Mesodermal cell (in vitro differentiated cells): ENCODE results near the gene CLEC2L.

Experiments used
- H3K27ac ChIP-seq: 2 replicates; pipeline ENCODE4 v1.7.0; 2013; ENCODE audit warnings: mild to moderate bottlenecking, low read depth, low read length, moderate library complexity; ENCODE audit not compliant: severe bottlenecking
- H3K36me3 ChIP-seq: 2 replicates; pipeline ENCODE4 v1.7.1; 2013; ENCODE audit warnings: mild to moderate bottlenecking, low read length, moderate library complexity; ENCODE audit not compliant: control insufficient read depth, insufficient read depth
- H3K4me1 ChIP-seq: one replicate; pipeline ENCODE4 v1.7.1; 2013; ENCODE audit warnings: mild to moderate bottlenecking, low read length; ENCODE audit not compliant: insufficient read depth, control insufficient read depth, poor library complexity, severe bottlenecking
- H3K4me3 ChIP-seq: 2 replicates; pipeline ENCODE4 v1.7.0; 2013; ENCODE audit warnings: low read length, control low read depth, mild to moderate bottlenecking; ENCODE audit not compliant: insufficient read depth, poor library complexity, severe bottlenecking; ENCODE audit errors: extremely low read depth
- H3K9me3 ChIP-seq: 2 replicates; pipeline ENCODE4 v1.7.1; 2013; ENCODE audit warnings: mild to moderate bottlenecking, low read length, moderate library complexity; ENCODE audit not compliant: control insufficient read depth
- WGBS, 2 experiments: methylation state at CpG; one replicate each; pipeline ENCODE4 v1.1.5; 2013; ENCODE audit warnings: missing lambda C conversion rate in 2 of 2; ENCODE audit not compliant: insufficient coverage in 2 of 2; 5-methylcytosine and 5-hydroxymethylcytosine counted together

CLEC2L gene

DNA sequence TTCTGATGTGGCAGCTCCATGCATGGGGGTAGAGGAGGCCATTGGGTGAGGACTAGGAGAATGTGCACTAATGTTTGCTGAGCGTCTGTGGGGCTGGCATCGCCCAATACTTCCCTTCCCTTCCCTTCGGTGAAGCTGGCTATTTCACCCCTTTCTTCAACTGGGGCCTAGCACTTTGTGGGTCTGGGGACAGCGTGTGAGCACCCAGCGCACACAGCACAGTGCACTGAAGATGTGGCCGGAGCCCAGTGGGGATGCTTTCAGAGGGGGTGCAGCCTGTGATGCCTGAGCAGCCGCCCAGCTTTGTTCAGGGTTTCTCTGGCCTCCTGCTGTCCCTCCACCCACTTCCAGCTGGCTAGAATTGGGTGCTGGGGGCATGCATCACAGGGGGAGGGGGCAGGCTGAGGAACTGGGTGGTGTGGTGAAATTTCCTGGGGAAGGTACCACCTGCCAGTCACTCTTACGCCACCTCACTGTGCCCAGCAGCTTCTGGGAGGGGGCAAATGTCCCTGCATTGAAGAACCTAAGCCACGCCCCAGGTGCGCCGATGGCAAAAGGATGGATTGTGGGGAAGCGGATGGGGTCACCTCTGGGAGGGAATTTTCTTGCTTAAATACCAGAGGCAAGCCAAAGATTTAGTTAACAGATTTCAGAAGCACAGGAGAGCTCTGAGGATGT is 45.5 kb downstream of the CLEC2L start:
- Histone ChIP-seq H3K4me1 (peaks cover 4% of the 10 kb centered on the region), H3K36me3 (peaks cover 24% of the 10 kb centered on the region), H3K4me3 (no peak overlapping the region), H3K27ac (no peak overlapping the region), H3K9me3 (no peaks in the 10 kb centered on the region)
- WGBS, 2 experiments: 90 to 100% methylated on average over 5 to 12 of the region's 12 CpGs

- no peak overlapping the region for H3K27ac ChIP-seq
- WGBS, 2 experiments: 77 to 94% methylated on average over 7 of the region's 8 CpGs
- peaks cover 4% of the 10 kb centered on the region for H3K4me1 ChIP-seq
- no peak overlapping the region for H3K4me3 ChIP-seq
- H3K9me3 ChIP-seq: no peaks in the 10 kb centered on the region
- H3K36me3 ChIP-seq: peaks cover 36% of the 10 kb centered on the region
Measured at GRCh38 chr7:139570119-139570518, 46.6 kb downstream of the CLEC2L start.

DNA sequence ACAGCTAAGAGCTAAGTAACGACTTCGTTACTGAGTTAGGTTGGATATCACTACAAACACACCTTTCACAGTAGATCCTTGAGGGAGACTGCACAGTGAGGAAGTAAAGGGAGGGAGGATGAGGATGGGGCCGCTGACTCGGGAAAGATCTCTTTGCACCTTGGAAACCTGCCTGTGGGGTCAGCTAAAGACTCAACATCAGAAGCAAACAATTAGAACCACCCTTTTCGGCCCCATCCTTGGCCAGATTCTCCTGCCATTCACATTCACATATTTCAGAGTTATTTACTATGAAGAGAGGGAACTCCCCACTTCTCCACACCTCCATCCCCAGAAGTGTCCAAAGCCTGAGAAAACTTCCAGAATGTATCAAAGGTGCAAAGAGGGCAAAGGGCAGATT is 47.1 kb downstream of the CLEC2L start:
- WGBS, 2 experiments: no CpG with 5 or more reads among the region's 5 CpGs
- Histone ChIP-seq H3K9me3 (no peaks in the 10 kb centered on the region), H3K36me3 (peaks cover 41% of the 10 kb centered on the region), H3K27ac (no peak overlapping the region), H3K4me1 (peaks cover 4% of the 10 kb centered on the region), H3K4me3 (no peak overlapping the region)

DNA sequence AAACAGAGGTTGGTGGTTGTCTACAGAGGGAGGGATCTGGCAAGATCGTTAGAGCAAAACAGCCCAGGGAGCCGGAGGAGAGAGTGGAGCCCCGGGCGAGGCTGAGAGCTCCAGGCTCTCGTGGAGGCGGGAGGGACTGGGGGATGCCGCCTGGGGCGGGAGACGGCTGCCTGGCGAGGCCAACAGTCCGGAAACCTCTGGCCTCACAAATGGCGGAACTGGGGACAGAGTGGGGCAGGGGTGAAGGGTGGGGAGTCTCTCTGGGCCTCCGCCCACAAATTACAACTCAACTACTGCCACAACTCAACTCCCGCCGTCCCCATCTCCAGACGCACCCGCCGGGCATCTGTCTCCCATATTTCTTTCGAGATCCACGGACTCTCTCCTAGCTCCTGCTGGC is 47.7 kb downstream of the CLEC2L start:
- Histone ChIP-seq H3K4me3 (no peak overlapping the region), H3K27ac (no peak overlapping the region), H3K36me3 (peaks cover 41% of the 10 kb centered on the region), H3K9me3 (no peaks in the 10 kb centered on the region), H3K4me1 (peaks cover 4% of the 10 kb centered on the region)
- 92 to 94% methylated on average over 9 to 14 of the region's 20 CpGs for WGBS, 2 experiments

GRCh38 chr7:139571651-139572050 is 48.2 kb downstream of the CLEC2L start:
- Histone ChIP-seq H3K36me3 (peaks cover 41% of the 10 kb centered on the region), H3K4me1 (peaks cover 4% of the 10 kb centered on the region), H3K27ac (no peak overlapping the region), H3K9me3 (no peaks in the 10 kb centered on the region), H3K4me3 (no peak overlapping the region)
- WGBS, 2 experiments: 95 to 98% methylated on average over 19 to 20 of the region's 20 CpGs

- Histone ChIP-seq H3K4me3 (no peak overlapping the region), H3K36me3 (peaks cover 41% of the 10 kb centered on the region), H3K4me1 (peaks cover 1% of the 10 kb centered on the region), H3K27ac (no peak overlapping the region), H3K9me3 (no peaks in the 10 kb centered on the region)
- WGBS, 2 experiments: 96 to 100% methylated on average over 6 to 11 of the region's 15 CpGs
Measured at GRCh38 chr7:139572071-139572470, 48.6 kb downstream of the CLEC2L start.

DNA sequence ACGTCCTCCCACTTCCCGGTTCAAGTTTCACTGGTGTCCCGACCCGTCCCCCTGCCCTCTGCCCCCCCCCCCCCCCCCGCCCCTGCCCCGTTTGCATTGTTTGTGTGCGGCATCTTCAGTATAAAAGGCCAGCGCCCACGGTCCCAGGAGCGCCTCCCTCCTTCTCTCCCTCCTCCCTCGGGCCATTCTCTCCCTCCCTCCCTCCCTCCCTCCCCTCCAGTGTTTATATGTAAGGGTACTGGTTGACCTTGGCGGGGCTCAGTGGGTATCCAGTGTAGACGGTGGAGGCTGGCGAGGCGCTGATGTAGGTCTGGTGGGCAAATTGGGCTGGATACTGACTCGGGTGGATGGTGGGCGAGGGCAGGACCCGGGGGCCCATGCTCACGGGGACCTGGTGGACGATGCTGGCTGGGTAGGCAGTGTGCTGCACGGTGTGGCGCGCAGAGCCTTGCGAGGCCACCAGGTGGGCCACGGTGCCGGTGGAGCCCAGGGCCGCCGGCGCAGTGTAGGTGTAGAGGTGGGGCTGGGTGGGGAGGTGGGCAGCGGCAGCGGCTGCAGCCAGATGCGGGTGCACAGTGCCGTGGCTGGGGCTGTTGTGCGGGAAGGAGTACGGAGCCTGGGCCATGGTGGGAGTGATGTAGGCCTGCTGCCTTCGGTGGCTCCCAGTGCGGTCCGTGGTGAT is 49.4 kb downstream of the CLEC2L start:
- WGBS, 2 experiments: 94 to 98% methylated on average over 24 to 25 of the region's 38 CpGs
- Histone ChIP-seq H3K36me3 (peaks cover 44% of the 10 kb centered on the region), H3K9me3 (no peaks in the 10 kb centered on the region)

DNA sequence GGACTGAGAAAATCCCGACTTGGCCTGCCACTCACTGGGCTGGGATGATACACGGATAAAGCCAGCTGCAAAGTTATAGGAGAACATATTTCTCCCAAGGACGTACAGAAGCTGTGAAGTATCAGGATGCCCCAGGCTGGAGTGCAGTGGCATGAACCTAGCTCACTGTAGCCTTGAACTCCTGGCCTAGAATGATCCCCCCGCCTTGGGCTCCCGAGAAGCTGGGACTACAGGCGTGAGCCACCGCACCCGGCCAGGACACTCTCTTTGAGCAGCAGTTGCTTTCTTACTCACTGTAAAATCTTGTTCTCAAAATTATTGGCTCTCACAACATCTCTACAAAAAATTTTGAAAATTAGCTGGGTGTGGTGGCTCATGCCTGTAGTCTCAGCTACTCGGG is 50.4 kb downstream of the CLEC2L start:
- Histone ChIP-seq H3K9me3 (no peaks in the 10 kb centered on the region), H3K27ac (no peak overlapping the region), H3K36me3 (peaks cover 44% of the 10 kb centered on the region), H3K4me3 (no peak overlapping the region), H3K4me1 (no peaks in the 10 kb centered on the region)
- 87 to 90% methylated on average over 8 to 9 of the region's 9 CpGs for WGBS, 2 experiments

More for the DNA sequence above, 49.4 kb downstream of the CLEC2L start:
- Histone ChIP-seq H3K27ac (no peak overlapping the region), H3K4me1 (no peaks in the 10 kb centered on the region), H3K4me3 (no peak overlapping the region)

- peaks cover 40% of the 10 kb centered on the region for H3K36me3 ChIP-seq
- WGBS, 2 experiments: 92 to 94% methylated on average over 9 to 16 of the region's 16 CpGs
- no peak overlapping the region for H3K4me3 ChIP-seq
- no peak overlapping the region for H3K27ac ChIP-seq
- H3K4me1 ChIP-seq: no peaks in the 10 kb centered on the region
- H3K9me3 ChIP-seq: no peaks in the 10 kb centered on the region
Measured at GRCh38 chr7:139574618-139575337, 51.3 kb downstream of the CLEC2L start.

DNA sequence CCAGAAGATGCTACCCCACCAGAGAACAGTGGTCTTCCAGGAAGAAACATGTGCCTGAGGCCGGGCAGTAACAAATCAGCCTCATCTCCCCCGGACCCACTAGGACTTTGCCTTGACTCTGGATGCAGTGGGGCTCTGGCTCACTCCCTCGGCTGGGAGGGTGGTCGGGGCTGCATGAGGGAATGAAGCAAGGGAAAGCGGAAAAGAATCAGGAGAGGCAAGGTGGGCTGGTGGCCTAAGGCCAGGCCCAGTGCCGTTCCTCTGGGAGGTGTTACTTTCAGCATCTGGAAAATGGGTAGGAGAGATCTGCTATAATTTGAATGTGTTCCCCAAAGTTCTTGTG is 51.8 kb downstream of the CLEC2L start:
- Histone ChIP-seq H3K4me1 (no peaks in the 10 kb centered on the region), H3K4me3 (no peak overlapping the region), H3K27ac (no peak overlapping the region), H3K36me3 (peaks cover 42% of the 10 kb centered on the region), H3K9me3 (no peaks in the 10 kb centered on the region)
- WGBS, 2 experiments: 93 to 96% methylated on average over 6 of the region's 6 CpGs
